ENCODE results near the gene ALOX12B.
A peak's percentile ranks its signal among the peaks of the same experiment; 100 is the strongest.
"Not testable (repeated sequence)": the region's sequence is repeated elsewhere in the genome, so short reads cannot be mapped to it uniquely, and the experiment has no call there.

The ALOX12B gene

GRCh38 chr17:8041979-8042378, 45.5 kb downstream of the ALOX12B start:
- no peak for DNase-seq

- DNase-seq, result peak; percentile 43
These were observed 46.1 kb downstream of the ALOX12B start for GRCh38 chr17:8041249-8041928.

GRCh38 chr17:8039611-8040168, 47.8 kb downstream of the ALOX12B start:
- no peak for DNase-seq

- no peak for DNase-seq
These were observed 48.4 kb downstream of the ALOX12B start, which contains the start of gene ALOX15B for GRCh38 chr17:8038954-8039610. TSS of gene ALOX15B (plus strand) at chr17:8039059. CDS start at chr17:8039156, 97 bp downstream.

GRCh38 chr17:8032442-8032841, 55.1 kb downstream of the ALOX12B start:
- no peak for DNase-seq

GRCh38 chr17:8031950-8032349, 55.6 kb downstream of the ALOX12B start:
- no peak for DNase-seq

GRCh38 chr17:8031261-8031661, 56.3 kb downstream of the ALOX12B start:
- no peak for DNase-seq

- no peak for DNase-seq
These were observed 58.4 kb downstream of the ALOX12B start for GRCh38 chr17:8029121-8029520.

GRCh38 chr17:8025176-8025911, 62.2 kb downstream of the ALOX12B start:
- no peak for DNase-seq

GRCh38 chr17:8024161-8024560, 63.4 kb downstream of the ALOX12B start:
- not testable (repeated sequence) for DNase-seq
